ENCODE measurements around the gene MAP3K3.

MAP3K3 gene

DNA sequence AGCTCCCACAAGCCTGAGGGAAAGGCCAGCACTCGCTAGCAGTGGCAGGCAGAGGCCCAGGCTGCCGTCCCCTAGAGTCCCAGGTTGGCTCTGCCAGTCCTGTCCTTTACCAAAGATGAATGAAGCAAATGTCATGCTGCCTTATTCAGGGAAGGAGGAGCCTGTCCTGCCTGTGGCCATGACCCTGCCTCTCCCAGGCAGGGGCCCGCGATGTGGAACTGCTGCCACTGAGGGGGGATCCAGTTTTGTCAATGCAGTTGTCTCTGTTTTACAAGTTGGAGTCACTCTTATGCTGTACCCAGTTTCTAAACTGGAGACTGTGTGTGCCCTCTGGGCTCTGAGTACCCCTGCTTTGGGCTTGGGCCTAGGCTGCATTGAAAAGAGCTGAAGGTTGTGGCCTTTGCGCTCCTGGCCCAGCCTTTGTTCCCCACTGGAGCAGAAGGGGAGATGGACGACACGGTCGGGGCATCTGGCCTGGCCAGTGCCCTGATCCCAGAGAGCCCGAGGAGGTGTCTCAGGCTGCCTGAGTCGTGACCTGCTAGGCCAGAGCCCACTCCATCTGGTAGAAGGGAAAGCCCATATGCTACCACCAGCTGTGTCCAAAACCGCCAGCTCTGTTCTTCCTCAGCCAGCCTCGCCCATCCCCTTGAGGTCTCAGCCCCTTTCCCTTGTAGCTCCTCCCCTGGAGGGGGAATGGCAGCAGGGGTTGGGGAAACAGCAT is 72.2 kb downstream of the MAP3K3 start:
- DNase-seq (ENCODE audit: low spot score): no peak

GRCh38 chr17:63694950-63695773 is 72.9 kb downstream of the MAP3K3 start:
- DNase-seq (ENCODE audit: low spot score): no peak

DNA sequence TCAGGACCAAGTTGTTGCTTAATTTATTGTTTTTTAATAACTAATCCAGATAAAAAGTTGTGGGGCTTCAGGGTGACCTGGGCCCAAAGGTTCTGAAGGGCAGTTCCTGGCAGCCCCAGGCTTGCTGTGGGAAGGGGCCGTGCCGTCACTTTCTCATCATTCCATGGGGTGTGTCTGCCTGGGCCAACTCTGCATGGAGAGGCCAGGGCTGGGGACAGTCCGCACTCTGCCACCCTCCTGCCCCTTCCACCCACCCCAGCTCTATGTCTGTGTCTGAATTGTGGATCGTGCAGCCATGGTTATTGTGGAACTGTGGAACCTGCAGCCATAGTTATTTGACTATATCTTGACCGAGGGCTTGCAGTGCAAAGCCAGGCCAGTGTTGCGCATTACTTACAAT is 73.7 kb downstream of the MAP3K3 start:
- no peak for DNase-seq (ENCODE audit: low spot score)

DNA sequence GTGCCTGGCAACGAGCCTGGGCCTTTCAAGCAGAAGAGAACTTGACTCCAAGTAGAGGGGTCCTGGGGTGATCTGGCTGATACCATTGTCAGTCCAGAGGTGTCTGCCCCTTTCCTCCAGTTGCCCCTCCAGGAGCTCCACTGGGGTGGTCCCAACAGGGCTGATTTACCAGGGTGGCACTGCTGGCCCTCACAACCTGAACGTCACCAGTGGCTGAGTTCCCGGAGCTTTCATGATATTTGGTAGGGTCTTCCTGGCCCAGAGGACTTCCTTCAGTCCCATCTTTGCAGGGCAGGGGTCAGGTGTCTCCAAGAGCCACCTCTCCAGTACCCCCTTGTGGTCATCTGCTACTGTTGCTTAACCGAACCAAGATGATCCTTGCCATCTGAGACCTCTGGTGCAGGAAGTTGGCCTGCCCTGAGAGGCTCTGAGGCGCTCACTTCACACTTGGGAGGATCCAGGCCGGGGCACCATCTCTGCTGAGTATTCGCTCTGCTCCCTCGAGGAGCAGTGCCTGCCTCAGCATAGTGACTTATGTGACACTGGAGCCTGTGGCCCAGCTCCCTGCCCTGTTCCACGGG is 74.3 kb downstream of the MAP3K3 start:
- DNase-seq (ENCODE audit: low spot score): peak; percentile 46

DNA sequence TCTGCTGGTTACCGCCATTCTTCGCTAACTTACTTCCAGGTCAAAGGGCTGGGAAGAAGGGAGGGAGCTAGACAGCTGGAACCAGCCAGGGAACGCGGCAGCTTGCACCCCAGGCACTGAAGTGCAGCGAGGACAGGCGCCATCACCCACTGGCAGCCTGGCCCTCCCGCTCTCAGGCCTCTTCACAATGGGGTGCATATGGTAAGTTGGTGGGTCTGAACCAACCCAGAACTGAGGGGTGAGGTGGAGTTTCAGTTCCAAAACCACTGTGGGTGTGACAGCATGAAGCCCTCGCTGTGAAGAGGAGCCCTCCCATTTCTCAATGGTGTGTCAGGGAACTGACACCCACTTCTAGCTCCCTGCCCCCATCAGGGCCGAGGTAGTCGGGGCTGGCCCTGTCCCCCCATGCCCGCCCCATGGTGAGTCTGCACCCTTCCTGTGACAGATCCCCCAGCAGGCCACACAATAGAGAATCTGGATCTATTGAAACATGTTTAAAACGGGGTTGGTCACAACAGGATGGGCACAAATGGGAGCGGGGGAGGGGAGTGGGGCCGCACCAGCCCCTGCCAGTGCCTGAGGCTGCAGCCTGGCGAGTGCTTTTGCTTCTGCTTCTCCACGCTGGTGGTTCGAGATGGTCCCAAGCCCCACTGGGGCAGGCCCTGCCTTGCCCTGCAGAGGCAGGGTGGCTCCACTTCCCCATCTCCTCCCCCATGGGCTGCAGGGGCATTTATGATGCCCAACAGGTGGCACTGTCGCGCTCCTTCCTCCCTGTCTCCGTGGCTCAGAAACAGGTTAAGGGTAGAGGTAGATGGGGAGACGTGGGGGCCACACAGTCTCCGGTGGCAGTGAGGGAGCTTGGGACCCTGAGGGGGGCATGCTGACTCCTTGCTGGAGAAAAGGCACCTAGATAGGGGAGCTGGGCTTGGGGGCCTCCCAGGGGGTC is 75.4 kb downstream of the MAP3K3 start:
- peak; percentile 45 for DNase-seq (ENCODE audit: low spot score)

DNA sequence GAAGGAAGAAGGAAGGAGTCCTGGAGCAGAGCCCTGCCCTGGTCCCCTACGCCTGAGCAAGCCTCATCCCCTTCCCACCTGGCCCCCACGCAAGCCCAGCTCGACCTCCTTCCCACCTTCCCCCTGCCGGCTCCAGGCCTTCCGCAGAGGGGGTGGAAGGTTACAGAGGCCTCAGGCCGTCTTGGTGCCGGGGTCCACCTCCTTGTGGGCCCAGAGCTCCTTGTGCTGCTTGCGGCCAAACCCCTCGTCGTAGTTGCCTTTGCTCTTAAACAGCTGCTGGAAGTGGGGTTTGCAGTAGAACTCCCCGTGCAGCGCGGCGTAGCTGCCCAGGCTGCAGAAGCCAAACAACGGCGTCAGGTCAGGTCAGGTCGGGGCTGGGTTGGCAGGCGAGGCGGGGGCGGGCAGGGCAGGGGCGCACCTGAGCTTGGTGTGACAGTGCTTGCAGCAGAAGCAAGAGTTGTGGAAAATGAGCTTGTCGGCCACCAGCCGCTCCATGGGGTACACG is 76.2 kb downstream of the MAP3K3 start:
- DNase-seq (ENCODE audit: low spot score): no peak

- DNase-seq (ENCODE audit: low spot score): no peak
Measured at GRCh38 chr17:63698886-63699637, 76.8 kb downstream of the MAP3K3 start.

GRCh38 chr17:63699638-63700527 is 77.7 kb downstream of the MAP3K3 start, which contains the start of gene LIMD2:
TSS of gene LIMD2 (minus strand) at chr17:63700125. CDS start at chr17:63699298, 827 bp downstream.
- DNase-seq (ENCODE audit: low spot score): no peak

GRCh38 chr17:63700528-63701455 is 78.6 kb downstream of the MAP3K3 start:
- no peak for DNase-seq (ENCODE audit: low spot score)

- no peak for DNase-seq (ENCODE audit: low spot score)
Measured at GRCh38 chr17:63701456-63701820, 79.2 kb downstream of the MAP3K3 start.

DNA sequence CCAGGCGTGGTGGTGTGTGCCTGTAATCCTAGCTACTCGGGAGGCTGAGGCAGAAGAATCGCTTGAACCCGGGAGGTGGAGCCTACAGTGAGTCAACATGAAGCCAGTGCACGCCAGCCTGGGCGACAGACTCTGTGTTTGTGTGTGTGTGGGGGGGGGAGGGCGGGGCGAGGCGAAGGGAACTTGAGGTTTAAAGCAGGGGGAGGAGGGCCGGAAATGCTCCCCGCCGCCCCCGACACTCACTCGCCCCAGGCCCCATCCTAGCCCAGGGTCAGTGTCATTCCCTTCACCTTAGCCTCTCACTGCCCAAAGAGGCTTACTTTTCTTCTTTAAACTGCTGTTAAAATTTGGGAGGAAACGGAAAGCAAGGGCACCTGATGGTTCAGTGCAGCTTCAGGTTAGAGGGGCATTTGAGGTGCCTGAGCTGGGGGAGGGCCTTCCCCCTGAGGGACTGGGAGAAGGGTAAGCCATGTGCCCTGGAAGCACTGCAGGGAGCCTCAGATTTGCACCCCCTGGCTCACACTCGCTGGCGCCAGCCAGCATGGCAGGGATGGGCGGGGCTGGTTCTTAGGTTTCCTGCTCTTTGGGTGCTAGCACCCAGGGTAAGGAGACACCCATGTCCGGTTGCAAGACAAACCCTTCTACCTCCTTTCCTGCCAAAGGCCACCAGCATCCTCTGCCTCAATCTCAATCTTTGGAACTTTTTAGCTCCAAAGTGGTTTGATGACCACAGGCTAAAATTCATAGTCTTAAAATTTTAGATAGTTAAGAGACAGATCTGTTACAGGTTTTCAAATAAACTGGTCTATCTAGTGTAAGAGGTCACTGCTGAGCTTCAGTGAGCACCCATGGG is 79.9 kb downstream of the MAP3K3 start:
- DNase-seq (ENCODE audit: low spot score): no peak

DNA sequence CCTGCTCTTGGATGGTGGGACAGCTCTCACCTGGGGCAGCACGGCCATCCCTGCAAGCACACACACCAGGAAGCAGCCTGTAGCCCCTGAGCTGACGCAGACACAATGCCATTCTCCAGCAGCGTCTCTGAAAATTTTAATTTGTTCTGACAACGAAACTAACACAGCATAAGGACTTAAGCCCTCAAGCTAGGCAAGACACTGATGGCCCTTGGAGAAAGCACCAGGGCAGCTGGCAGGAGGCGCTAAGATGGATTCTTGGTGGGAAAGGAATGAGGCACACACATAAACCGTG is 80.5 kb downstream of the MAP3K3 start:
- no peak for DNase-seq (ENCODE audit: low spot score)

DNA sequence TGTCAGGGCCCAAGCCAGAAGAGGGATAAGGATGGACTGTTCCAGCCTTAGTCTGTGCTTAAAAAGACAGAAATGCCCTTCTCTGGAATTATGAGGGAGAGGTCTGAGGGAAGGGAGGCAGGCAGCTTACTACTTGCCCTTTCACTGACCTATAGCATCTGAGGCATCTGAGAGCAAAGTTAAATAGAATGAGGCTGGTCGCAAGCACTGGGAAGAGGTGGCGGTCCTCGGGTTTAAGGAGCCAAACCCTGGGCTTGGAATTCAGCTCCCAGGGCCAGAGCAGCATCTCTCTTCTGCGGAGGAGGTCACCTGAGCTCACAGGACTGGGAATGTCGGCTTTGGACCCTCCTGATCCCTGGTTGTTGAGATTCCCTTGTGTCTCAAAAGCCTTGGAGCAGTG is 80.8 kb downstream of the MAP3K3 start:
- DNase-seq (ENCODE audit: low spot score): no peak

DNA sequence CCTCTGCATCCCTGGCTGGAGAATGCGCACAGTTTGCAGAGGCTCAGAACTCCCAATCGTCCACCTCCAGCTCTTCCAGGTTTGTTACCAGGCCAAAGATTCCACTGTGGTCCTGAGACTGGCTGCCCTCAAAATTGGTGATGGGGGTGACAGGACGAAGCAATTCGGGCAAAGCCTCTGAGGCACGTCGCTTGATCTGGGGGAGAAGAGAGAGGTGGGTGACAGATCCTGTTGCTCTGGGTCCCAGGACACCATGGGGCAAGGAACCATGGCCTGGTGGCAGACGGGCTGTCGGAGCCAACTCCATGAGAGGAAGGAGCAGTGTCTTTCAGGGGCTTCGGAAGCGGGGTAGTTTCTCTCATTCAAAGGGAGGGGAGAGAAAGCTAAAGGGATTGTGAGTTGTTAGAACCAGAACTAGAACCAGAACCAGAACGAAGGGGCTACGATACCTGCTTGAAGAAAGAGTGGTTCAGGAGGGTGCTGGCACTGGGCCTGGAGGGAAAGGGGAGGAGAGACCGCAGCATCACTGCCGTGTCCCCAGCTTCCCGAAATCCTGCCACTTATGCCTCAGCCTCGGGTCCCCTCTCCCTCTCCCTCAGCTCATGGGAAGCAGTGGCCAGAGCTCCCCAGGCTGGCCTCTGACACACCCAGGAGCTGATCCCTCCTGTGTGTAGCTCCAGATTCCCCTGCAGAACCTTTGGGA is 81.5 kb downstream of the MAP3K3 start:
- DNase-seq (ENCODE audit: low spot score): no peak

GRCh38 chr17:63704259-63704576 is 82.0 kb downstream of the MAP3K3 start:
- DNase-seq (ENCODE audit: low spot score): no peak

GRCh38 chr17:63704836-63705235 is 82.6 kb downstream of the MAP3K3 start:
- DNase-seq (ENCODE audit: low spot score): no peak

DNA sequence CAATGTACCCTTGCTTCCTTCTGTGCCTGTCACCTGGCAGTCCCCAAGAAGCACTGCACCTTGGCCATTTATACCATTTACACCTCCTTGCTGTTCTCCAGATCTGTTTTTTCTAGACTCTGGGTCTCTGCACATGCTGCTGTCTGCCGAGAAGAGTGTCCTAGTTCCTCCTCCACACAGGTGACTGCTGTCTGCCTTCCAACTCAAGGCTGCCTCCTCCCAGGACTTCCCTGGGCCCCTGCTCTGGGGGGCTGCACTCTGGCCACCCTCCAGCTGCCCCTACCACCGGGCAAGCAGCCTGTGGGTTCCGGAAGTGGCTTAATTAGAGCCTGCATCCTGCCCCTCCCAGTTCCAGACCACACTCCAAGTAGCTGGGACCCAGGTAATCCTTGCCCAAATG is 83.4 kb downstream of the MAP3K3 start:
- DNase-seq (ENCODE audit: low spot score): no peak
